ENCODE data around the gene SHTN1.

The SHTN1 gene

GRCh38 chr10:116997015-116997414 is 8.0 kb downstream of the SHTN1 start:
- no peaks in the 10 kb centered on the region for H3K4me1 ChIP-seq (ENCODE audit: control insufficient read depth, low read length)
- no peaks in the 10 kb centered on the region for H3K9me2 ChIP-seq (replicated peaks; ENCODE audit: control insufficient read depth, low read length)
- no peak overlapping the region for H3K4me3 ChIP-seq (ENCODE audit: low read length)
- H3K36me3 ChIP-seq (ENCODE audit: control insufficient read depth, low read length): no peaks in the 10 kb centered on the region
- no peak overlapping the region for H3K4me2 ChIP-seq (ENCODE audit: low read length)
- H3K9me3 ChIP-seq (ENCODE audit: control insufficient read depth, insufficient read depth, low read length): no peaks in the 10 kb centered on the region
- H3K79me2 ChIP-seq (ENCODE audit: control insufficient read depth, low read length): no peaks in the 10 kb centered on the region
- H3K27ac ChIP-seq (ENCODE audit: low read depth, low read length): no peak overlapping the region
- H3K27me3 ChIP-seq (ENCODE audit: control insufficient read depth, low read length): peaks cover 11% of the 10 kb centered on the region
- H4K20me1 ChIP-seq (ENCODE audit: control insufficient read depth, insufficient read depth, low read depth, low read length): no peaks in the 10 kb centered on the region
- TF ChIP-seq CTCF (IDR thresholded peaks at IDR 0.05; ENCODE audit: low read depth, low read length, poor library complexity, severe bottlenecking) (no peak), EZH2phosphoT487 (IDR thresholded peaks at IDR 0.05; ENCODE audit: borderline replicate concordance, low read length) (no peak)
- no peaks in the 10 kb centered on the region for H3F3A ChIP-seq (ENCODE audit: control insufficient read depth, insufficient read depth)

- Histone ChIP-seq H3K79me2 (ENCODE audit: control insufficient read depth, low read length) (no peaks in the 10 kb centered on the region), H3F3A (ENCODE audit: control insufficient read depth, insufficient read depth) (no peaks in the 10 kb centered on the region), H3K27me3 (ENCODE audit: control insufficient read depth, low read length) (peaks cover 11% of the 10 kb centered on the region), H4K20me1 (ENCODE audit: control insufficient read depth, insufficient read depth, low read depth, low read length) (no peaks in the 10 kb centered on the region), H3K4me2 (ENCODE audit: low read length) (no peak overlapping the region), H3K9me3 (ENCODE audit: control insufficient read depth, insufficient read depth, low read length) (no peaks in the 10 kb centered on the region), H3K36me3 (ENCODE audit: control insufficient read depth, low read length) (no peaks in the 10 kb centered on the region), H3K4me3 (ENCODE audit: low read length) (no peak overlapping the region), H3K9me2 (replicated peaks; ENCODE audit: control insufficient read depth, low read length) (no peaks in the 10 kb centered on the region), H3K4me1 (ENCODE audit: control insufficient read depth, low read length) (no peaks in the 10 kb centered on the region), H3K27ac (ENCODE audit: low read depth, low read length) (no peak overlapping the region)
- TF ChIP-seq EZH2phosphoT487 (IDR thresholded peaks at IDR 0.05; ENCODE audit: borderline replicate concordance, low read length) (no peak), CTCF (IDR thresholded peaks at IDR 0.05; ENCODE audit: low read depth, low read length, poor library complexity, severe bottlenecking) (no peak)
Observed at GRCh38 chr10:116995648-116996047, 9.3 kb downstream of the SHTN1 start.

GRCh38 chr10:116994113-116994890 is 10.7 kb downstream of the SHTN1 start:
- no peaks in the 10 kb centered on the region for H3K9me3 ChIP-seq (ENCODE audit: control insufficient read depth, insufficient read depth, low read length)
- H3K27me3 ChIP-seq (ENCODE audit: control insufficient read depth, low read length): peaks cover 11% of the 10 kb centered on the region
- H3K79me2 ChIP-seq (ENCODE audit: control insufficient read depth, low read length): no peaks in the 10 kb centered on the region
- no peak overlapping the region for H3K4me3 ChIP-seq (ENCODE audit: low read length)
- no peak overlapping the region for H3K27ac ChIP-seq (ENCODE audit: low read depth, low read length)
- TF ChIP-seq EZH2phosphoT487 (IDR thresholded peaks at IDR 0.05; ENCODE audit: borderline replicate concordance, low read length) (no peak), CTCF (IDR thresholded peaks at IDR 0.05; ENCODE audit: low read depth, low read length, poor library complexity, severe bottlenecking) (no peak)
- no peaks in the 10 kb centered on the region for H3K9me2 ChIP-seq (replicated peaks; ENCODE audit: control insufficient read depth, low read length)
- no peaks in the 10 kb centered on the region for H3F3A ChIP-seq (ENCODE audit: control insufficient read depth, insufficient read depth)
- no peaks in the 10 kb centered on the region for H4K20me1 ChIP-seq (ENCODE audit: control insufficient read depth, insufficient read depth, low read depth, low read length)
- H3K4me2 ChIP-seq (ENCODE audit: low read length): no peak overlapping the region
- H3K4me1 ChIP-seq (ENCODE audit: control insufficient read depth, low read length): no peaks in the 10 kb centered on the region
- H3K36me3 ChIP-seq (ENCODE audit: control insufficient read depth, low read length): no peaks in the 10 kb centered on the region

Measured in DOHH2 (cell line).